NOMO-1 treated with DMSO at 0.1 percent for 48 hours (cell line): ENCODE results near the gene HEATR5A.
"Not testable (repeated sequence)": the region's sequence is repeated elsewhere in the genome, so short reads cannot be mapped to it uniquely, and the experiment has no call there.

Experiments used
- DNase-seq: peaks from one replicate; lab custom pipeline; 2025; ENCODE audit not compliant: unreplicated experiment; lab: John Stamatoyannopoulos, UW

The HEATR5A gene

DNA sequence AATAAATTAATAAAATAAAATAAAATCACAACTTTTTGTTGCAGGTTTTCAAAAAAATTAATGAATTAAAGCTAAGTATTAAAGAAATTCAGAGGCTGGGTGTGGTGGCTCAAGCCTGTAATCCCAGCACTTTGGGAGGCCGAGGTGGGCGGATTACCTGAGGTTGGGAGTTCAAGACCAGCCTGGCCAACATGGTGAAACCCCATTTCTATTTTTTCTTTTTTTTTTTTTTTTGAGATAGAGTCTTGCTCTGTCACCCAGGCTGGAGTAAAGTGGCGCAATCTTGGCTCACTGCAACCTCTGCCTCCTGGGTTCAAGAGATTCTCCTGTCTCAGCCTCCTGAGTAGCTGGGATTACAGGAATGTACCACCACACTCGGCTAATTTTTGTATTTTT lies 161.3 kb downstream of the HEATR5A start:
- not testable (repeated sequence) for DNase-seq

DNA sequence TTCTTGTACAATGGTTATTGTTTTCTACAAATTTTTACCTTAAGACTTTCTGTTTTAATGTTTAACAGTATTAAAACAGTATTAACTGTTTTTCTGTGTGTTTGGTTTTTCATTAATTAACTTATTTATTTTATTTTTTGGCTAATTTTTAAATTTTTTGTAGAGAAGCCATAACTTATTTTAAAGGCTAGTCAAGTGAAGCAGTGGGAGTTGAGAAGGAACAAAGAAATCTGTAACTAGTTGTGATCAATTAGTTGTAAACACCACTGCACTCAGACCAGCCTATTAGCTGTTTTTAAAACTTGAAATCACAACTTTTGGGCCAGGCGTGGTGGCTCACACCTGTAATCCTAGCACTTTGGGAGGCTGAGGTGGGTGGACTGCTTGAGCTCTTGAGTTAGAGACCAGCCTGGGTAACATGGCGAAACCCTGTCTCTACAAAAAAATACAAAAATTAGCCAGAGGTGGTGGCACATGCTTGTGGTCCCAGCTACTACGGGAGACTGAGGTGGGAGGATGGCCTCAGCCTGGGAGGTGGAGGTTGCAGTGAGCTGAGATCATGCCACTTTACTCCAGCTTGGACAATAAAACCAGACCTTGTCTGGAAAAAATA lies 161.8 kb downstream of the HEATR5A start:
- DNase-seq, result no peak

DNA sequence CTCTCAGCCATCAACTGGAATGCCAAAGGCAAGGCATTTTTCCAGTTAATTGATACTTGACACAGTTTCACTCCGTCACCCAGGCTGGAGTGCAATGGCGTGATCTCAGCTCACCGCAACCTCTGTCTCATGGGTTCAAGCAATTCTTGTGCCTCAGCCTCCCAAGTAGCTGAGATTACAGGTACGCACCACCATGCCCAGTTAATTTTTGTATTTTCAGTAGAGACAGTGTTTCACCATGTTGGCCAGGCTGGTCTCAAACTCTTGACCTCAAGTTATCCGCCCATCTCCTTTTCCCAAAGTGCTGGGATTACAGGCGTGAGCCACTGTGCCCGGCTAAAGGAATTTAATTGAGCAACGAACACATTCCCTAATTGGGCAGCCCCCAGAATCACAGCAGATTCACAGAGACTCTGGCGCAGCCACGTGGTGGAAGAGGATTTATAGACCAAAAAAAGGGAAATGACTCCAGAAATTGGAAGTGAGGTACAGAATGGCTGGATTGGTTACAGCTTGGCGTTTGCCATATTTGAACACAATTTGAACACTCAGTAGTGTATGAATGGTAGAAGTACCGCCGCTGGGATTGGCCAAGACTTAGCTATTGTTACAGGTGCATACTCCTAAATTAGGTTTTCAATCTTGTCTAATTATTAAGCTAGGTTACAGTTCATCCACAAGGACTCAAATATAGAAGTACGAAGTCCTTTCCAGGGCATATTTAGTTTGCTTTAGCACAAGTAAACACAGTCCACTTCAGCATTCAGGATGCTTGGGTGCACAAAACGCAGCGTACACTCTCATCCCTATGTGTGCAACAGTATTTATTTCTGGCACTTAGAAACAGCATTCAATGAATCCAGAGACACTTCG lies 162.6 kb downstream of the HEATR5A start:
- peak; percentile 11 for DNase-seq

DNA sequence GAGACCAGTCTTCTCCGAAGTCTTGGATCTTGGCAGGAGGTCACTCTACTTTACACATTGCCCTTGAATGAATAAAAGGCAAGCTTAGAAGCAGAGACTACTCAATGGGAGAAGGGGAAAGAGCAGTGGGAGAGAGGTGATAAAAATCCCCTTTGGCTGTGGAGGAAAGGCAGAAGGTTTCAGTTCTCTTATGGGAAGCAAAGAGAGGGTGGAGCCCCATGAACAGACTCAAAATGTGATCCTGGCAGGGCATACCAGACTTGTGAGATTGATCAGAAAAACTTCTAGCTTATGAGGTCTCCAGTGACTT lies 163.2 kb downstream of the HEATR5A start:
- no peak for DNase-seq

DNA sequence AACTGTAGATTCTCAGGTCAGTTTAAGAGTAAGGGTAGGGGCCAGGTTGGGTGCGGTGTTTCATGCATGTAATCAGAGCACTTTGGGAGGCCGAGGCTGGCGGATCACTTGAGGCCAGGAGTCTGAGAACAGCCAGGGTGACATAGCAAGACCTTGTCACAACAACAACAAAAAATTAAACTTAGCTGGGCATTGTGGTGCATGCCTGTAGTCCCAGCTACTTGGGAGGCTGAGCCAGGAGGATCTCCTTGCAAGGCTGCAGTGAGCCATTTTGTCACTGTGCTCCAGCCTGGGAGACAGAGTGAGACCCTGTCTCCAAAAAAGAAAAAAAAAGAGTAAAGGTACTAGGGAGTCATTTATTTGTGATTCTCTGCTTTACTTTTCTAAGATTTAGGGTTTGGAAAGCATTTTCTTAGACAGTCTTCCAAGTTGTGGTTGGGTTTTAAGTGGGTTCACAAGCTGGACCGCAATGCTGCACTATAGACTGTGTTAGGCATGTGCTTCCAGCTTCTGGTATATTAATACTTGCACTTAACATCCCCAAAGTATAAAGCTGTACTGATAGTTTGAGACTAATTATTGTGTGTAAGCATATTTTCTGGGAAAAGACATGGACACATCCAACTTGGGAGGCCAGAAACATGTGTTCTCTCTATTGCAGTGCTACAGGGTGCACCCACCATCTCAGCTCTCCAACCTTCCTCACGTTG lies 163.7 kb downstream of the HEATR5A start:
- no peak for DNase-seq

DNA sequence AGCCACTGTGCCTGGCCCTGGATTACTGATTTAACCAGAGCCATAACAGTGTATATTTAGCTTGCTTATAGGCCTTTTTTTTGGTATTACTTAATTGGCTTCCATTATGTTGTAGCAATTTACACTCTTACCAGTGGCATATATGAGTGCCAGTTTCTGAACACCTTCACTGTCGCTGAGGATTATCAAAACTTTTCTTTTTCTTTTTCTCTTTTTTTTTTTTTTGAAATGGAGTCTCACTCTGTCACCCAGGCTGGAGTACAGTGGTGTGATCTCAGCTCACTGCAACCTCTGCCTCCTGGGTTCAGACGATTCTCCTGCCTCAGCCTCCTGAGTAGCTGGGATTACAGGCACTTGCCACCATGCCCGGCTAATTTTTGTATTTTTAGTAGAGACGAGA lies 164.4 kb downstream of the HEATR5A start:
- not testable (repeated sequence) for DNase-seq

DNA sequence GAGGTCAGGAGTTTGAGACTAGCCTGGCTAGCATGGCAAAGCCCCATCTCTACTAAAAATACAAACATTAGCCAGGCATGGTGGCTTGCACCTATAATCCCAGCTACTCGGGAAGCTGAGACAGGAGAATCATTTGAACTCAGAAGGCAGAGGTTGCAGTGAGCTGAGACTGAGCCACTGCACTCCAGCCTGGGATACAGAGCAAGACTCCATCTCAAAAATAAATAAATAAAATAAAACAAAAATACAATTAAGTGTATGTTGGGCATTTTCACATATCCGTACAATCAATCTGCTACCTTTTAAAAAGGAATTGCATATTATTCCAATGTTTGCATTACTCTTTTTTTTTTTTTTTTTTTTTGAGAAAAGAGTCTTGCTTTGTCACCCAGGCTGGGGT lies 165.1 kb downstream of the HEATR5A start:
- no peak for DNase-seq

DNA sequence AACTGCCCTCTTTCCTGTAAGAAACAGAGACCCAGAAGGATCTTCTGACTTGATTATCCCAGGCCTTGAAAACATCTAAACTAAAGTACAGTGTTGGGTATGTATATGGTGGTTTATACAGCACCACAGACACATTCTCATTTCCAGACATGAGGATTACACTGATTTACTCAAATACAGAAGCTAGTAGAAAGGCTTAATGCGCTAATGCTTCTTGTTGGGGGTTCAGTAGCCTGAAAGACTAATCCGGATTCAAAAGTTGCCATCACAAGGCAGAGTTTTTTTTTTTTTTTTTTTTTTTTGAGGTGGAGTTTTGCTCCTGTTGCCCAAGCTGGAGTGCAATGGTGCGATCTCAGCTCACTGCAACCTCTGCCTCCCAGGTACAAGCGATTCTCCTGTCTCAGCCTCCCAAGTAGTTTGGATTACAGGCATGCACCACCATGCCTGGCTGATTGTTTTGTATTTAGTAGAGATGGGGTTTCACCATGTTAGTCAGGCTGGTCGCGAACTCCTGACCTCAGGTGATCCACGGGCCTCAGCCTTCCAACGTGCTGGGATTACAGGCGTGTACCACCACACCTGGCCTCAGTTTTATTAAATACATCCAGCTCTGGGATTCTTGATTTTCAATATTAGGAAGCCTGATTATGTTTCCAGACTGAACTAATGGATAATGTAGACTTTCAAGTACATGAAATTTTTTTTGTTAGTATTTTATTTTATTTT lies 166.4 kb downstream of the HEATR5A start:
- no peak for DNase-seq

DNA sequence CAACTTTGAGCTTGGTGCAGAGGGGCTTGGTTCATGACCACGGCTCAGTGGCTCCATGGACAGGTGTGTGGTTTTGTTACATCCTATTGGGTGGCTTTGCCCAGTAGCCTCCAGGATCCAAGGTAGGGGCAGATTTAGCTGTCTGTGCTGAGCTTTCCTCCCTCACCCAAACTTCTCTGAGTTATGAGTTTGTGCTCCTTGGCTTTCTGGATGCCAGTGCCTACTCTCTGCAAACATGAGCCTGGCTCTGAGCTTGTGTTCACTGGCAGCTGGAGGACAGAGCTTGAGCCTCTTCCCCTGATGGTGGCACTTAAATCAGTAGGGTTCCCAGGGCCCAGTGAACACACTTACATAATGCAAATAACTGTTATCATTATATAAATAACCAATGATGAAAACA lies 167.5 kb downstream of the HEATR5A start:
- DNase-seq, result no peak

DNA sequence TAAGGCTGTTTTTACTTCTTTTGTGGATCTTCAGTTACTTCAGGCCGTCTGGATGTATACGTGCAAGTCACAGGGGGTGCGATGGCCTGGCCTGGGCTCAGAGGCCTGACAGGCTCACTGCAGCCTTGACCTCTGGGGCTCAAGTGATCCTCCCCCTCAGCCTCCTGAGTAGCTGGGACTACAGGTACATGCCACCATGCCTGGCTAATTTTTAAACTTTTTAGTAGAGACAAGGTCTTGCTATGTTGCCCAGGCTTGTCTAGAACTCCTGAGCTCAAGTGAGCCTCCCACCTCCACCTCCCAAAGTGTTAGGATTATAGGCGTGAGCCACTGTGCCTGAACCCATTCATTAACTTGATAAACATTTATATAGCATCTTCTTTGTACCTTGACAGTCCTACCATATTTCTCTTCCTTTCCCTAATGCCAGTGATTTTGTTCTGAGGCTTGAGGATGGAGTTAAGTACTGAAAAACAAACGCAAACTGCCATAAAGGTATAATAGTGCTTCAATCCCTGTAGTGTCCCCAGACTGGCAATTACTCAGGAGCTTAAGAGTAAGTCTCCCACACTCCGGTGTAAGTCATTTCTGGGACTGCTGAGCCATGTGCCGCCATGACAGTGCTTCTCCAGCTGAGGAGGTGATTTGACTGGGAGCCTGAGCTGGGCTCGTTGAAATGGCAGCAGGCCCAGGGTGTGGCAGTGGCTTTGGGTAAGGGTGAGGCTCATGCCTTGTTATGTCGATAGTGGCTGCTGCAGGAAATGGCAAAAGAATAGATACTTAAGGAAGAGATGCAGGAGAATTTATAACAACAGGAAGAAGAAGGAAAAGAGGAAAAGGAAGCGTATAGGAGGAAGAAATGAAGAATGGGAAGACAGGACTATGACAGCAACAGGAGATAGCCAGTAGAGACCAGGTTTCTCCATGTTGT lies 169.1 kb downstream of the HEATR5A start:
- no peak for DNase-seq

DNA sequence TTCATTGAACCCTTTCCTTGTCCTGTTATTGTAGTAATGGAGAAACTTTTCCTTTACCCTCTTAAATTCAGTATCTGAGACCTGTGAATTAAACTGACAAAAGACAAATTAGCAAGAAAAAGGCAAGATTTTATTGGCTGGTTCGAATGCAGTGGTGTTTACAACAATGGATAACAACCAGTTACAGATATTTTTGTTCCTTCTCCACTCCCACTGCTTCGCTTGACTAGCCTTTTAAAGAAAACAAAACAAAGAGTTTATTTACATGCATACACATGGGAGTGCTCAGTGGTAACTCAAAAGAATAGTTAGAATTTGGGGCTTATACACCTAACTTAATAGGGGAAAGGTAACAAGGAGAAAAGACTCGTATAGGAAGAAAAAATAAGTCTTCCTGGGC lies 175.7 kb downstream of the HEATR5A start:
- DNase-seq, result no peak

DNA sequence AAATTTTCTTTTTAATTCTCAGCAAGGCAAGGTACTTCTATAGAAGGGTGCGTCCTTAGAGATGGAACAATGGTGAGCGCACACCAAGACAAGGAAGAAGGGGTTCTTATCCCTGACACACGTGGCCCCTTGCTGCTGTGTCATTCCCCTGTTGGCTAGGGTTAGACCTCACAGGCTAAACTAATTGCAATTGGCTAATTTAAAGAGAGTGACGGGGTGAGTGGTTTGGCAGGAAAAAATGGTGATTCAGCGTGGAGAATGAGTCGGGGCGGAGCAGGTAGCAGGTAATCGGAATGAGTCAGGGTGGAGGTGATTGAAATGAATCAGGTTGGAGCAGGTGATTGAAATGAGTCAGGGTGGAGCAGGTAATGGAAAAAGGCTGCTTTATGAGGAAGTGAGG lies 176.5 kb downstream of the HEATR5A start:
- DNase-seq, result no peak

DNA sequence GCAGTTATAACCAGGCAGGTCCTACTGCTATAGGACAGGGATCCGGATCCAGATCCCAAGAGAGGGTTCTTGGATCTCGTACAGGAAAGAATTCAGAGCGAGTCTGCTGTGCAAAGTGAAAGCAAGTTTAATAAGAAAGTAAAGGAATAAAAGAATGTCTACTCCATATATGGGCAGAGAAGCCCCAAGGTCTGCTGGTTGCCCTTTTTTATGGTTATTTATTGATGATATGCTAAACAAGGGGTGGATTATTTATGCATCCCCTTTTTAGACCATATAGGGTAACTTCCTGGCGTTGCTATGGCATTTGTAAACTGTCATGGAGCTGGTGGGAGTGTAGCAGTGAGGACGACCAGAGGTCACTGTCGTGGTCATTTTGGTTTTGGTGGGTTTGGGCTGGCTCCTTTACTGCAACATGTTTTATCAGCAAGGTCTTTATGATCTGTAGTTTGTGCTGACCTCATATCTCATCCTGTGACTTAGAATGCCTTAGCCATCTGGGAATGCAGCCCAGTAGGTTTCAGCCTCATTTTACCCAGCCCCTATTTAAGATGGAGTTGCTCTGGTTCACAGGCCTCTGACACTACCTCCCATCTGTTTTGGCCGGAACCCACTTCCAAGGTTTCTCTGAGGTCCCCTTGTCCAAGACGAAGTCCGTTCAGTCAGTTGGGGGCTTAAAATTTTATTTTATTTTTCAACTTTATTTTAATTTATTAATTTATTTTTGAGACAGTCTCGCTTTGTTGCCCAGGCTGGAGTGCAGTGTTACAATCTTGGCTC lies 178.0 kb downstream of the HEATR5A start:
- not testable (repeated sequence) for DNase-seq
